Ureter (tissue), 1 donor: Measurements from ENCODE around the gene CENPM. TPM values are rescaled to one million over a fixed set of nuclear protein-coding genes. Genes with fewer than 3 reads are reported as not detected.

Source experiments
- DNase-seq: peaks from one replicate; pipeline ENCODE4 v3.0.0-alpha.2; 2020; ENCODE audit warnings: low spot score
- total RNA-seq: library from RNA; stranded (reverse); gene quantifications from one replicate; pipeline ENCODE4 v1.2.4, GENCODE V29; 2023
- donor health status: DM: yes; HTN: yes; CAD: no.

Gene CENPM
- total RNA-seq, 1 donor from 2014 or later = 1.2 TPM

DNA sequence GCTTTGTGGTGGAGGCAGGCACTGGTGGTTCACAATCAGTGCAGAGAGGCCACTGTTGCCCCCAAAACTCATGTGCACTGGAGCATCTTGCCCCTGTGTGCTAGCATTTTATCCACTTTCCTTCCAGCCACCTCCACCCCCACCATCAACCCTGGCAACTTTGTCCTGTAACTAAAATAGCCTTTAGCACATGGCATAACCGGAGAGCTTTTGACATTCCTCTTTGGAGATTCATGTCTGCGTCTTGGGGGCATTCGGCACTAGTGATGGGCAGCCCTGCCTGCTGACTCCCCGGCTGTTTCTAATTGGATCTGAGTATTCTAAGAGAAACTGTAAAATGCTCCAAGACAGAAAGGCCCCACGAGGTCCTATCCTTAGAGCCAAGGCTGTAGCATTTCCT lies 47.8 kb downstream of the CENPM start:
- DNase-seq = no peak

DNA sequence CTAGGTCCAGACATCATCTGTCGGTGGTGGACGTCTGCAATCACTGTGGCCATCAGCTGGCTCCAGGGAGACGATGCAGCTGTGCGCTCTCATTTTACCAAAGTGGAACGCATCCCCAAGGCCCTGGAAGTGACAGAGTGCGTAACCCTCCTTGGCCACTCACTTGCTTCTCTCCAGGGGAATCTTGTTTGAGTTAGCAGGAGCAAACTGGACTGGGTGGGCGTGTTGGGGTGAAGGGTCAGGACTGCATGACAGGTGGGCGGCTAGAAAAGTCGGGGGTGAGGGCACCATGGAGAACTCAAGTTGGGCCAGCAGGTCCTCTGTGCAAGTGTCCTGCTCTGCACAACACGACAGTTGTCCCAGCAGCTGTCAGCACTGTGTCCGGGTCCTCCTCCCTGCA lies 48.3 kb downstream of the CENPM start:
- DNase-seq = no peak

DNA sequence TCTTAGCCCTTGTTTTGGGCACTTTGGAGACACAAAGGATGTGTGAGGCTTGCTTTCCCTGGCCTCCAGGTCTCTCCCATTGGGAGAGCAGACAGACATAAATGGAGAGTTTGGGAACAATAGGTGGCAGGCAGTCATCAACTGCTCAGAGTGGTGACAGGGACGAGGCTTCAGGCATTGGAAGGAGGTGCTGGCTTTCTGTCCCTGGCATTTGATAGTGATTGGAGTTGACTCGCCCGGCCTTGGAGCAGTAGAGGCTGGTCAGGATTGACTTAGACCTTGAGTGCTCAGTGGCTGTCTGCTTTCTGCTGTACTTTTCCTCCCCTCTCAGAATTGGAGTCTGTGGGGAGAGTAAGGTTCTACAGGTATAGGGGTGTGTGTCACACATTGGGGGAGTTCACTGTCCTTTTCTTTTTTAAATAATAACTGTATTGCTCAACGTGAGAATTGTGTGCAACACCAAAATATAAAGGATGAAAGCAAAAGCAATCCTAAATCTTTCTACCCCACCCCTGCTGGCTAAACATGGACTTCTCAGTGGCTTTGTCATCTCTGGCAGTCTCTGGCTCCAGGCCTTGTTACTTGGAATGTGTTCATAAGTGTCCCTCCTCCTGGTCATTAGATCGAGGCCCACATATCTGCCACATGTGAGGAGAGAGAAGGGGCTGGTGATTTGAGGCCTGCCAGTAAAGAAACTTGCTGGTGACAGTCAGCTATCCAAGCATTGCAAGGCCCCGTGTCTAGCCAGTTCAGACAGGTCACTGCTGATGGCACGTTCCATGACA lies 53.2 kb downstream of the CENPM start:
- DNase-seq = no peak

DNA sequence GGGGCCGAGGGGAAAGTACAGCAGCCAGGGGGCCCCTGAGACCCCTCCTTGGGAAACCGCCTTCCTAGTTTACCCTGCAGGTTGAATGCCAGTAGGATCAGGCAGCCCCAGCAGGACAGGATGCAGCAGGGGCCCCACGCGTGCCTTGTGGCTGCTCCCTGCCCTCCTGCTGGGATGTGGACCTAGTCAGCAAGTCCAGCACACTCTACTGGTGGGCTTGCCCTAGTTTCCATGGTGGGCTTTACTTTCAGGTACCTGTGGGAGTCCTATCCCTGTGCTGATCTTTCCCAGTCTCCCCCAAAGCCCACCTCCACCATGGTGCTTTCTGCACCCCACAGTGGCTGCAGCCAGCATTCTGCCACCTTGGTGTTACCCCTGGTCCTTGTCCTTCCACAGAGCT lies 54.2 kb downstream of the CENPM start:
- DNase-seq = no peak

DNA sequence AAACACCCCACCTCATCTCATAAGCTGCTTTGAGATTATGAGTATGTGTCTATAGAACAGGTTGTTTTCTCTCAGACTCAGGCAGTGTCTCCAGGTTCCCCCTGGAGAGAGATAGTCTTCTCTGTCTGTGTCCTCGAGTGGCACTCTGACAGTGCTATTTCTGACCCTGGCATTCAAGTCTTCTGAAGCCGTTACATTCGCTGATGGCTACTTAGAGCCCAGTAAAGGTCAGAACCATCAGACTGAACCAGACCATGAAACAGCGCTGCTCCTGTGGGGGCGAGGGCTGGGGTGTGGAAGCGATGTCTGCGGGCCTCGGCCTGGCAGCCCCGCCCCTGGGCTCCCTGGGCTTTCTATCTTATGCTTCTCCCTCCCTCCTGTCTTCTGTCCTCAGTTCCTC lies 55.5 kb downstream of the CENPM start:
- DNase-seq = no peak

Other genes starting within 250 kb of the CENPM start
- gene MEI1, start 247.6 kb downstream of the CENPM start, total RNA-seq = 6.8 TPM
- gene CCDC134, start 146.5 kb downstream of the CENPM start, total RNA-seq = 10.4 TPM
- gene SREBF2, start 114.0 kb downstream of the CENPM start, total RNA-seq = 165 TPM
- not detected for gene SHISA8, start 32.1 kb downstream of the CENPM start, total RNA-seq
- 0.36 TPM for gene TNFRSF13C, start 20.3 kb downstream of the CENPM start, total RNA-seq
- 0.99 TPM for gene SEPTIN3, start 22.3 kb upstream of the CENPM start, total RNA-seq
- 4.2 TPM for gene WBP2NL, start 51.6 kb upstream of the CENPM start, total RNA-seq
- gene NAGA, start 123.7 kb upstream of the CENPM start, total RNA-seq = 33.4 TPM
- 7.8 TPM for gene PHETA2, start 127.1 kb upstream of the CENPM start, total RNA-seq
- 86.4 TPM for gene SMDT1, start 132.5 kb upstream of the CENPM start, total RNA-seq
- 55.1 TPM for gene NDUFA6, start 143.6 kb upstream of the CENPM start, total RNA-seq
- 2.0 TPM for gene CYP2D6, start 183.7 kb upstream of the CENPM start, total RNA-seq